CD14-positive monocyte (primary cell): ENCODE data around the gene NUBP2. TPM values are rescaled to one million over a fixed set of nuclear protein-coding genes. Genes with fewer than 3 reads are reported as not detected.
A peak's percentile ranks its signal among the peaks of the same experiment; 100 is the strongest.

Experiments
- DNase-seq, 3 donors: peaks; one replicate each; pipeline ENCODE4 v3.0.0-alpha.2; 2011 to 2022
- H2AFZ ChIP-seq: 2 replicates; pipeline ENCODE4 v1.6.0; 2012; ENCODE audit warnings: mild to moderate bottlenecking, low read depth, low read length, inconsistent platforms; ENCODE audit not compliant: insufficient read depth, poor library complexity, severe bottlenecking
- H3K27ac ChIP-seq, 2 donors: 1 replicate in 1 of 2; 2 replicates in 1 of 2; pipeline ENCODE4 v1.5.1; 2012 to 2013; ENCODE audit warnings: low read length in 2 of 2, control low read depth in 1 of 2, inconsistent platforms in 1 of 2, low read depth in 1 of 2, mild to moderate bottlenecking in 1 of 2
- H3K27me3 ChIP-seq, 2 donors: one replicate each; pipeline versions ENCODE4 v1.6.0 to v1.6.1; 2011 to 2013; ENCODE audit warnings: low read length in 2 of 2; ENCODE audit not compliant: control insufficient read depth in 2 of 2, insufficient read depth in 2 of 2
- H3K36me3 ChIP-seq, 2 donors: replicated peaks in 1 of 2; 1 replicate in 1 of 2; 2 replicates in 1 of 2; pipeline versions ENCODE4 v1.5.1 to v1.6.1; 2012 to 2013; ENCODE audit warnings: low read length in 2 of 2, control low read depth in 1 of 2, inconsistent platforms in 1 of 2, mild to moderate bottlenecking in 1 of 2; ENCODE audit not compliant: insufficient read depth in 2 of 2, control insufficient read depth in 1 of 2
- H3K4me1 ChIP-seq, 2 donors: 1 replicate in 1 of 2; 2 replicates in 1 of 2; pipeline versions ENCODE4 v1.5.1 to v1.6.1; 2012 to 2013; ENCODE audit warnings: low read length in 2 of 2, control low read depth in 1 of 2, inconsistent platforms in 1 of 2, mild to moderate bottlenecking in 1 of 2, moderate library complexity in 1 of 2; ENCODE audit not compliant: insufficient read depth in 2 of 2, control insufficient read depth in 1 of 2
- H3K4me2 ChIP-seq: replicated peaks from 2 replicates; pipeline ENCODE3; 2012; ENCODE audit warnings: low read length, moderate library complexity, mild to moderate bottlenecking; ENCODE audit not compliant: poor library complexity, severe bottlenecking; ENCODE audit errors: extremely low read depth
- H3K4me3 ChIP-seq, 3 experiments: fragments of 200-600 bp in 1 of 3; sonication (generic) in 1 of 3; replicated peaks in 1 of 3; 1 replicate in 2 of 3; 2 replicates in 1 of 3; pipeline ENCODE4 v1.5.1; 2011 to 2013; ENCODE audit warnings: low read length in 3 of 3, mild to moderate bottlenecking in 3 of 3, control low read depth in 2 of 3, low read depth in 2 of 3, inconsistent platforms in 1 of 3, moderate library complexity in 1 of 3
- H3K79me2 ChIP-seq: 2 replicates; pipeline ENCODE4 v1.6.0; 2012; ENCODE audit warnings: mild to moderate bottlenecking, control low read depth, inconsistent platforms, low read length, moderate library complexity; ENCODE audit not compliant: insufficient read depth
- H3K9ac ChIP-seq: 2 replicates; pipeline ENCODE4 v1.6.0; 2017; ENCODE audit warnings: low read length, mild to moderate bottlenecking; ENCODE audit not compliant: insufficient read depth, poor library complexity, severe bottlenecking
- H3K9me3 ChIP-seq, 2 donors: replicated peaks in 1 of 2; 1 replicate in 1 of 2; 2 replicates in 1 of 2; pipeline versions ENCODE4 v1.5.1 to v1.6.1; 2012 to 2013; ENCODE audit warnings: low read length in 2 of 2, control low read depth in 1 of 2; ENCODE audit not compliant: control insufficient read depth in 1 of 2, insufficient read depth in 1 of 2
- H4K20me1 ChIP-seq: 2 replicates; pipeline ENCODE4 v1.6.0; 2012; ENCODE audit warnings: mild to moderate bottlenecking, low read length, control low read depth, moderate library complexity; ENCODE audit not compliant: insufficient read depth
- H3K27ac Mint-ChIP-seq, 7 donors: one replicate each; pipeline ENCODE4 v1.8.0; 2020; ENCODE audit warnings: mild to moderate bottlenecking in 7 of 7, mixed read lengths in 7 of 7, moderate library complexity in 6 of 7, inconsistent platforms in 2 of 7
- H3K27me3 Mint-ChIP-seq, 3 donors: one replicate each; pipeline ENCODE4 v1.8.0; 2021 to 2022; ENCODE audit warnings: low read depth in 3 of 3, mild to moderate bottlenecking in 3 of 3, mixed read lengths in 3 of 3, moderate library complexity in 3 of 3, inconsistent platforms in 1 of 3
- H3K36me3 Mint-ChIP-seq, 2 donors: one replicate each; pipeline ENCODE4 v1.8.0; 2020; ENCODE audit warnings: mixed read lengths in 2 of 2, inconsistent platforms in 1 of 2, mild to moderate bottlenecking in 1 of 2
- H3K4me1 Mint-ChIP-seq: one replicate; pipeline ENCODE4 v1.8.0; 2020; ENCODE audit warnings: mild to moderate bottlenecking, mixed read lengths
- H3K4me3 Mint-ChIP-seq, 2 donors: one replicate each; pipeline ENCODE4 v1.8.0; 2020; ENCODE audit warnings: mild to moderate bottlenecking in 2 of 2, mixed read lengths in 2 of 2, moderate library complexity in 1 of 2
- H3K9me3 Mint-ChIP-seq, 7 donors: one replicate each; pipeline ENCODE4 v1.8.0; 2020 to 2022; ENCODE audit warnings: mixed read lengths in 7 of 7, mild to moderate bottlenecking in 6 of 7, moderate library complexity in 6 of 7, inconsistent platforms in 2 of 7
- CTCF ChIP-seq: fragments of 200-600 bp; IDR thresholded peaks from one replicate; pipeline ENCODE4 v1.8.0; 2022; ENCODE audit warnings: antibody characterized with exemption, mild to moderate bottlenecking
- WGBS: methylation state at CpG from one replicate; pipeline ENCODE4 v1.1.5; 2013; ENCODE audit warnings: missing lambda C conversion rate; ENCODE audit not compliant: insufficient coverage; 5-methylcytosine and 5-hydroxymethylcytosine counted together
- intact Hi-C, 2 donors: fragments of 100-400 bp; cut with micrococcal nuclease; formaldehyde crosslinking; loops; one replicate each; pipeline versions ENCODE4 v1.15.0 to v1.15.1; 2023
- polyA plus RNA-seq, 3 donors: library from polyadenylated mRNA; depleted of rRNA in 1 of 3; unstranded in 2 of 3; stranded (reverse) in 1 of 3; fragments of 300-500 nt in 2 of 3; fragments of >200 nt in 1 of 3; fragmentation: Illumina TruSeq in 2 of 3; gene quantifications; 1 replicate in 2 of 3; 2 replicates in 1 of 3; pipeline ENCODE4 v1.2.3, GENCODE V29; 2012 to 2021

The NUBP2 gene
- polyA plus RNA-seq, 3 donors = 34.4 to 69.5 (median 57.9) TPM

GRCh38 chr16:1776991-1777374 is 5.8 kb upstream of the NUBP2 start:
- no peak for TF ChIP-seq CTCF
- Mint-ChIP-seq H3K27me3 (no peaks in the 10 kb centered on the region), H3K9me3 (no peaks in the 10 kb centered on the region), H3K4me1 (peaks cover 31% of the 10 kb centered on the region), H3K4me3 (no peak overlapping the region), H3K27ac (peak overlapping the region in 1 of 7 donors; percentile 70), H3K36me3 (peaks cover 5 to 47% of the 10 kb centered on the region in 2 donors)
- intact Hi-C loops = loop anchor here (10.0 kb wide), 3 partner anchors 72 to 302 kb away; partner anchors contain the start of genes CLCN7 (in 1 of the 2) and MAPK8IP3 (in 1 of the 2)
- DNase-seq = no peak
- no peaks in the 10 kb centered on the region for H3K9me3 ChIP-seq
- no peak overlapping the region for H3K27ac ChIP-seq
- peaks cover 57% of the 10 kb centered on the region for H3K79me2 ChIP-seq
- no peak overlapping the region for H3K4me3 ChIP-seq
- no peaks in the 10 kb centered on the region for H3K27me3 ChIP-seq
- no peak overlapping the region for H3K4me2 ChIP-seq
- peaks cover 93% of the 10 kb centered on the region for H4K20me1 ChIP-seq
- H3K9ac ChIP-seq = no peak overlapping the region
- peaks cover 31 to 45% of the 10 kb centered on the region in 2 donors for H3K4me1 ChIP-seq
- H2AFZ ChIP-seq = no peak overlapping the region
- H3K36me3 ChIP-seq = peaks cover 39% of the 10 kb centered on the region in 2 donors
- 93% methylated on average over 22 of the region's 22 CpGs for WGBS

GRCh38 chr16:1777375-1778199 is 5.2 kb upstream of the NUBP2 start:
- H3K27me3 Mint-ChIP-seq = no peaks in the 10 kb centered on the region
- H3K36me3 Mint-ChIP-seq = peaks cover 5 to 43% of the 10 kb centered on the region in 2 donors
- H3K27ac Mint-ChIP-seq = no peak overlapping the region
- Histone ChIP-seq H3K4me1 (peaks cover 25 to 41% of the 10 kb centered on the region in 2 donors), H3K9me3 (no peaks in the 10 kb centered on the region), H3K4me2 (no peak overlapping the region), H3K9ac (no peak overlapping the region), H2AFZ (no peak overlapping the region), H3K4me3 (no peak overlapping the region), H4K20me1 (peaks cover 88% of the 10 kb centered on the region), H3K36me3 (peaks cover 39% of the 10 kb centered on the region in 2 donors), H3K27me3 (no peaks in the 10 kb centered on the region), H3K27ac (no peak overlapping the region), H3K79me2 (peaks cover 51% of the 10 kb centered on the region)
- intact Hi-C loops = loop anchor here (10.0 kb wide), 3 partner anchors 73 to 303 kb away; partner anchors contain the start of genes CLCN7 (in 1 of the 2) and MAPK8IP3 (in 1 of the 2)
- TF ChIP-seq CTCF = no peak
- WGBS = 91% methylated on average over 36 of the region's 36 CpGs
- H3K9me3 Mint-ChIP-seq = no peaks in the 10 kb centered on the region
- no peak overlapping the region for H3K4me3 Mint-ChIP-seq
- DNase-seq = no peak
- H3K4me1 Mint-ChIP-seq = peaks cover 26% of the 10 kb centered on the region
